Fibroblast of lung (primary cell): Measurements from ENCODE around the gene PRDM16.

ENCODE experiments used
- CTCF ChIP-seq, 2 donors: IDR thresholded peaks in 1 of 2; conservative IDR thresholded peaks in 1 of 2; 1 replicate in 1 of 2; 2 replicates in 1 of 2; pipeline ENCODE4 v1.5.1; 2011 to 2012; ENCODE audit warnings: low read length in 2 of 2, control low read depth in 1 of 2, inconsistent platforms in 1 of 2, low read depth in 1 of 2, mild to moderate bottlenecking in 1 of 2
- EZH2 ChIP-seq: IDR thresholded peaks from 2 replicates; pipeline ENCODE4 v1.5.1; 2012; ENCODE audit warnings: low read length, control low read depth, mild to moderate bottlenecking; ENCODE audit errors: missing control alignments

DNA sequence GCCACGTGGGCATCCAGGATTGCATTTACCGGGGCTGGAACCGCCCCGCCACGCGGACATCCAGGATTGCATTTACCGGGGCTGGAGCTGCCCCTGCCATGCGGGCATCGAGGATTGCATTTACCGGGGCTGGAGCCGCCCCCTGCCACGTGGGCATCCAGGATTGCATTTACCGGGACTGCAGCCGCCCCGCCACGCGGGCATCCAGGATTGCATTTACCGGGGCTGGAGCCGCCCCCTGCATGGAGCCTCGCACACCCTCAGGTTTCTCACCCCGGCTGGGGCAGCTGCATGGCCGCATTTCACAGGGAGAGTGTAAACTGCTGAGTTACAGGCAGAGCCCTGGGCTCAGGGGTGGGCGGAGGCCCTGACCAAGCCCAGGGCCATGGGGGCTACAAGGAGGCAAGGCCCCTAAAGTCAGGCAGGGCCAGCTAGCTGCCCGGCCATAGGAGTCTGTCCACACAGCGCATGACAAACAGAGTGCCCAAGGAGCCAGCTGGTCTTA lies 218.7 kb downstream of the PRDM16 start:
- TF ChIP-seq CTCF (conservative IDR thresholded peaks at IDR 0.05 in 1 of 2, IDR thresholded peaks at IDR 0.05 in 1 of 2; ENCODE audit: low read depth in 1 of 2, low read length in 2 of 2) (no peak), EZH2 (no peak)
